NCI-H2081 treated with DMSO at 0.1 percent for 48 hours (cell line): ENCODE data around the gene GRIP2.

ENCODE experiments used
- DNase-seq: peaks from one replicate; lab custom pipeline; 2025; lab: John Stamatoyannopoulos, UW

Gene GRIP2

DNA sequence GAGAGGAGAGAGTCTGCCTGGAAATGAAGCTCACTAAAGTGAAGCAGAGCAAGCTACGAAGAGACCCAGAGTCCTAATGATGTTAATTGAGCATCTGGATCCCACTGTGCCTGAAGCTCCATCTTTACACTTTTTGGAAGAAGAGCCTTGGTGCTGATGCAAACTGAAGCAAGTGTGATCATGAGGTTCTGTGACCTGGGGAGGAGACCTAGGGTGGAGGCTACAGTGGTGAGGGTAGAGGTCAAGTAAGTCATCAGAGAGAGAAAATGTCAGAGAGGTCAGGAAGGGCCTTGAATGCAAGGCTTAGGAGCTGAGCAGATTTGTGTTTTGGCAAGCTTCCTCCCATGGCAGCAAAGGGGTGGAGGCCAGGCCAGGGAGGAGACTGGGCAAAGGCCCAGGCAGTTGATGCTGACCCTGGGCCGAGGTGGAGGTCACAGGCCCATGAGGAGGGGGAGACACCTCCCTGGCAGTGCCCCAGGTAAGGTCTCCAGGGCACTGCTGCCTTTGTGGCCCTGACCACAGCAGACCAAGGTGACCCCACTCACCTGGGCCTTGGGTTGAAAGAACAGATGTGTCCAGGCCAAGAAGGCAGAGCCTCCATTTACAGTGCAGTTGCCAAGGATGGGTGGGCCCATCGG, 1.6 kb downstream of the GRIP2 start:
- no peak for DNase-seq

DNA sequence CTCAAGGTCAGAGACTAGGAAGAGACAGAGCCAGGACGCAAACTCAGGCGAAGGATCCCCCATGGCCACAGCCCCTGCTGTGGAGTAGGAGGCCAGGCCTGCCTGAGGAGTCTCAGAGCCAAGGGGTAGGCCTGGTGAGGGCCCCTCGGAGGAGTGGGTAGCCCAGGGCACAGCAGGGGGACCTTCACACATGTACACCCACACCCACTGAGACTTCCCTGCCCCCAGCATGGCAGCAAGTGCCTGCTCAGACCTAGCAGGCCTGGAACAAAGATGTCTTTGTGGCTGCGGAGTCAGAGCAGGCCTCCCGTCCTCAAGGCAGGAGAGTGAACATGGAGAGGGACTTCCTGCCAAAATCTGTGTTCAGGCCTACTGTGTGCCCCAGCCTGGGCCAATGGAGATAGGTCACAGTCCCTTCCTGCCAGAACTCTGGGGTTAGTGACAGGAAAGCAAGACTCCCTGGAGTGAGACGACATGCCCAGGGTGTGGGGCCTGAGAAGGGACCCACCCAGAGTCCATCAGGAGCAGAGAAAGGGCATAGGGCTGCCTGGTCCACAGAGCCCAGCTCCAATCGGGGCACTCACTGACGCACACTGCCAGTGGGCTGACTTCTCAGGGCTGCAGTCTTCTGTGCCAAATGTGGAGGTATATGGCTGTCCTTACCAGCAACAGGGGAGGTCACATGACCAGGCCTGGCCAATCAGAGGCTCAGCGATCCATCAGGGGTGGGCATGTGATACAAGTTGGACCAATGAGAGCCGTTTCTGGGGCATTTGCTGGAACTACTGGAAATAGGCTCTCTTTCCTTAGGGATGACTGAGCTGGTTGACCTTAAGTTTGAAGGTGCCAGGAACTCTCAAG, 2.3 kb downstream of the GRIP2 start:
- no peak for DNase-seq

DNA sequence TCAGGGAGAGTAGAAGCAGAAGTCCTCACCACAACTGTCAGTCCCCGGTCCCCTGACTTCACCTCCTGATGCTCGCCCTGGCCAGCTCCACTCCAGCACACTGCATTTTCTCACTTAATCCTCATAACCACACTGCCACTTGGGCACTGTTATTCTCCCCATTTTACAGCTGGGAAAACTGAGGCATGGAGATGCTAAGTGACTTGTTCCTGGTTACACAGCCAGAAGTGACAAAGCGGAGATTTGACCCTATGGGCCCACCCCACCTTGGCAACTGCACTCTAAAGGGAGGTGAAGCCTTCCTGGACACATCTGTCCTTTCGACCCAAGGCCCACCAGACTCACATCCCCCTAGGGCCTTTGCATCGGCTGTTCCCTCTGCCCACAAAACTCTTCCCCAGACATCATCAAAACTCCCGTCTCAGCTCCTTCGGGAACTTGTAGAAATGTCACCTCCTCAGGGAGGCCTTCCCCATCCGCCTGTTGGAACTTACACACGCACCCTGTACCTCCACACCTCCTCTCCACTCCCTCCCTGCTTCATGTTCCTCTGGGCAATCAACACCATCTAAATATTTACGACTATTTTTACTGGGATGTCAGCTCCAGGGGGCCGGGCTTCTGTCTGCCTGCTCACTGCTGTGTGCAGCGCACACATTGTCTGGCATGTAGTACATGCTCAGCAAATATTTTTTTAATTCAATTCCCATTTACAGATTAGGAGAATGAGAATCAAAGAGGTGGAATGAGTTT, 3.1 kb downstream of the GRIP2 start:
- DNase-seq = no peak

GRCh38 chr3:14536055-14536815, 3.9 kb downstream of the GRIP2 start:
- no peak for DNase-seq

DNA sequence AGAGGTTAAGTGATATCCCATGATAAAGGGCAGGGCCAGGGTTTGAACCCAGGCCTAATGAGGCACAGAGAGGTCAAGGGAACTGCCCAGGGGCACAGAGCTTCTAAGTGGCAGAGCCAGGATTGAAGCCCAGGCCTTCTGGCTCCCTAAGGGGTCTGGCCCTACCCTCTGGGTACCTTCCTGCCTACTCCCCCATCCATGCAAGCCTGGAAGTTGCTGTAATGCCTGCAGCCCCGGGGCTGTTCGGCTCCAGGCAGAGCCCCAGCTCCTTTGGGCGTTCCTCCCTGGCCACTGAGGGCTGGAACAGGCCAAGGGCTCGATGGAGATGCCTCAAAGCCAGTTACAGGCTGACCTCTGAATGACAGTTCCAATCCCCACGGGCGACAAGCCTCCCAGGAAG, 4.5 kb downstream of the GRIP2 start:
- DNase-seq = no peak

DNA sequence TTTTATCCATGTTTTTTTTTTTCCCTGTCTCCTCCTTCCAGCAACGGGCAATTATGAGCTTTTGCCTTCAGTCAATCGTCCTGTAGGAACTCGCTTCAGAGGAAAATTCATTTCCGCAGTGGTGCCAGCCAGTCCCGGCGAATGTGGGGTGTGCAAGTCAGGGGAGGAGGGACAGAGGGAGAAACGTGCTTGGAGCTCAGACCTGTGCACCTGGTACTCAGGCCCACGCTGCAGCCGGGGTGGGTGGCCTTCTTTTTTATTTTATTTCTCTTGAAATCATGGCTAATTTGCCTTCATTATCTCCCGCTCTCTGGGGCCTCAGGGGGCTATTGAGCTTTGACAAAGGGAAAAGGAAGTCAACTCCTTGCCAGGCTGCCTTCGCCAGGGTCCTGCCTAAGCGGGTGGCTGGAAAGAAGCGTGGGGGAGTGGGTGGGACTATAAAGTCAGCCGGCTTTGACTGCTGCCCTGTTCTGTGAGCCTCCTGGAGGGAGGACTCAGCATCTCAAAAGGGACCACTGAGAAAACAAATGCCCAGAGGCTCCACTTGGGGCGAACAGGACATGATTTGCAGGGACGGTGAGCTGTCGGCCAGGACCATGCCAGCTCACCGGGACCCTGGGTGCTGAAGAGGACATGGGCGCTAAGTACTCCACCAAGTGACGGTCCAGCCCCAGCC, 5.5 kb downstream of the GRIP2 start:
- peak; percentile 17 for DNase-seq

GRCh38 chr3:14533457-14533958, 6.6 kb downstream of the GRIP2 start:
- DNase-seq = no peak

DNA sequence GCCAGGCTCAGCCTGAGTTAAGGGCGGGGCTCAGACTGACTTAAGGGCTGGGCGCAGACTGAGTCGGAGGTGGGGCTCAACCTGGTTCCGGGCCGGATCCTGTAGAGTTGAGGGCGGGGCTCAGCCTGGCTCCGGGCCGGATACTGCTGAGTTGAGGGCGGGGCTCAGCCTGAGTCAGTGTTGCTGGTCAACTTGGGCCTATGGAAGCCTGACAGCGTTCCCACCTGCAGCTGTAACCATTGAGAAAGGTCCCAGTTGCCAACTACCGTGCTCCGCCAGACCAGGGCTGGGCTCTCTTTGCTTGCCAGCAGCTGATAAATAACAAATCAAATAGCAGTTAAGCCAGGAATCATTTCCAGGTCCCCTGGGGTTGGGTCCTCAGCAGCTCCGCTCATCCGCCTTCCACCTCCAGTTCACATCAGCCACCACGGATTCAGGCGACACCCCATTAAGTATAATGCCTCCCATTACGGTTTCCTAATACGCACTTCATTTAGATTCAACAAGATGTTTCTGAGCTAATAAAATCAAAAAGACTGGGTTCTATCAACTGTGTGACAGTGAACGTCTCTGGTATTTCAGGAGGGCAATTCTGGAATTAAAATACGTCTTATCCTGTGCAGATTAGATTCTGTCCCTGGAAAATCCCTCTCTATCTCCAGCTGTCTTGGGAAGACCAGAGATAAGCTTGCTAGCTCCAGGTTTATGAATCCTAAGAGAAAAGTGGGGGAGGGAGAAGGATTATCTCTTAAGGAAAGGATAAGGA, 7.3 kb downstream of the GRIP2 start:
- peak; percentile 62 for DNase-seq

- no peak for DNase-seq
Measured at GRCh38 chr3:14531856-14532395, 8.2 kb downstream of the GRIP2 start.

DNA sequence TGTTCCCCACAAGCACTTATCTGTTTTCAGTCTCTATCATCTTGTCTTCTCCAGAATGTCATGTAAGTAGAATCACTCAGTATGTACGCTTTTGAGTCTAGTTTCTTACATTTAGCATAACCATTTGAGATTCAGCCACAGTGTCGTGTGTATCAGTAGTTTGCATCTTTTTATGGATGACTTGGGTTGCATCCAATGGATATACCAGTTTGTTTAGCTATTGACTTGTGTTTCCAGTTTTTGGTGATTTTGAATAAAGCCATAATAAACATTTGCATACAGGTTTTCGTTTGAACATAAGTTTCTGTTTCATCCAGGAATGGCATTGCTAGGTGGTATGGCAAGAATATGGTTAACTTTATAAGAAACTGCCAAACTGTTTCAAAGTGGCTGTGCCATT, 12.1 kb downstream of the GRIP2 start:
- no peak for DNase-seq

GRCh38 chr3:14525685-14526631, 14.2 kb downstream of the GRIP2 start:
- DNase-seq = no peak

DNA sequence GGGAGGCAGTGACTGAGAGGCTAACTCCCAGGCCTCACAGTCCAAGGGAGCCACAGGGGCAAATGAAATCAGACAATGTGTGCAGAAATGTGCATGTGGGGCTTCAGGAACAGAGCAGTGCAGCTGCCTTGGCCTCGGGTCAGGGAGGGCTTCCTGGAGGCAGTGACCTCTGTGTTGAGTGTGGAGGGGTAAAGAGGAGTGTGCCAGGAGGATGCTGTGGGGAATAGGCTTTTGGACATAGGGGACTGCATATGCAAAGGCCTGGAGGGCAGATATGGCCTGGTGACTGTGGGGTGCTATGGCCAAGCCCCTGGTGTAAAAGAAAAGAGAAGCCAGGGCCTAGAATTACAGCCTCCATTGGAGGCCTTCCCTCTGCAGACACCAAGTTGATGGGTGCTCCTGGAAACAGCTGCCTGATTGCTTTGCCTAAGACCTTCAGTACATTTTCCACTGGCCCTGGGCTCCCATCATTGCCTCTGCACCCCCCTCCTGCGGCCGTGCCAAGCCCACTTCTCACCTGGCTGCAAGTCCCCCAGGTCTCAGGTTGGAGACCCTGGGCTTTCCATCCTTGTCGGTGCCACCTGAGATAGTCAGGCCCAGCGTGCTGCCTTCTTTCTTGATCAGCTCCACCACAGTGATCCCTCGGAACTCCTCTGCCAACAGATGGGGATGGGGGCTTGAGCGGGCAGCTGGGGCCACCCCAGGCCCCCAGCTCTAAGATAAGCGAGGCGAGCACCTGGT, 15.1 kb downstream of the GRIP2 start:
- DNase-seq = no peak

DNA sequence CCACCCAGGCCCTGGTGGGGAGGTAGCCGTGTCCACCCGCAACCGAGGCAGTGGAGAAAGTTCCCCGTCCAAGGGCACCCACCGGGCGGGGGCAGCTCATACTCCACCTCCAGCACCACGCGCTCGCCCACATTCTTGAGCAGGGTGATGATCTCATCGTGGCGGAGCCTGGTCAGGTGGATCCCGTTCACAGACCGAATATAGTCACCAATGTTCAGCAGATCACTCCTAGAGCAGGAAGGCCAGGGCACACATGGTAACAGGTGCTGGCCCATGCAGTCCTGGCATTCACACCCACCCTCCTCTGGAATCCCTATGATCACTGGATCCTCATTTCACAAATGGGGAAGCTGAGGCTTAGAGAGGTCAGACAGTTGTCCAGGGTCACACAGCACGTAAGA, 15.8 kb downstream of the GRIP2 start:
- DNase-seq = no peak

GRCh38 chr3:14523792-14524191, 16.4 kb downstream of the GRIP2 start:
- no peak for DNase-seq

GRCh38 chr3:14522768-14523167, 17.4 kb downstream of the GRIP2 start:
- no peak for DNase-seq

DNA sequence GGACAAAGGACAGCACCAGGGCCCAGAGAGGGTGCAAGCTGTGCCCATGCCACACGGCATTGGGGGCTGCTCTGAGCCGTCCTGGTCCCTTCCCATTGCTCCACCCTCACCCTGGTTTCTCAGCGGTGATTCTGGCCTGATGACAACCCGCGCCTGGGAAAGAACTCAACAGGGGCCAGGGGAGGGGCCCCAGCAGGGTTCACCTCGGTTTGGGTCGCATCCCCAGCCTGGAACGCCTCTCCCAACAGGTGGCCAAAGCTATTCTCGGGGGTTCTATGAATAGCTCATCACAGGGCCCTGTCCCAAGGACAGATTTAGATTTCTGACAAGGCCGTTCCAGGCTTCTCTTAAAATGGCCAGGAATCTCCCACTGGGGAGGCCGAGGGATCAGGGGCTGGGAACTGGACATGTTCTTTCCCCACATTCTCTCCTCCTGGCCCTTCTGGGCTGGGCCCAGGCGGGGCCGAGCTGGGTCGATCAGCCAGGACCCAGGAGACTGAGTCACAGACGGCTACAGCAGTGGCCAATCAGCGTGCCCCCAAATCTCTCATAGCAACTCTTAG, 17.9 kb downstream of the GRIP2 start:
- DNase-seq = no peak

GRCh38 chr3:14521611-14522010, 18.5 kb downstream of the GRIP2 start:
- no peak for DNase-seq

- DNase-seq = no peak
Measured at GRCh38 chr3:14520967-14521366, 19.2 kb downstream of the GRIP2 start.
